ENCODE results near the gene GNGT2.

The GNGT2 gene

GRCh38 chr17:49170216-49170615 lies 40.2 kb downstream of the GNGT2 start:
- no peak for DNase-seq (ENCODE audit: low spot score)

- no peak for DNase-seq (ENCODE audit: low spot score)
These were observed 41.7 kb downstream of the GNGT2 start for GRCh38 chr17:49168706-49169105.

GRCh38 chr17:49165143-49165542 lies 45.2 kb downstream of the GNGT2 start:
- DNase-seq (ENCODE audit: low spot score): no peak

- DNase-seq (ENCODE audit: low spot score): no peak
These were observed 47.5 kb downstream of the GNGT2 start for GRCh38 chr17:49162866-49163265.

GRCh38 chr17:49157784-49158183 lies 52.6 kb downstream of the GNGT2 start:
- DNase-seq (ENCODE audit: low spot score): no peak

GRCh38 chr17:49156256-49156655 lies 54.1 kb downstream of the GNGT2 start:
- DNase-seq (ENCODE audit: low spot score): no peak

Measured in germinal center (tissue), 1 donor.